K562 (cell line): ENCODE results near the gene MTMR4. TPM values are rescaled to one million over a fixed set of nuclear protein-coding genes. Genes with fewer than 3 reads are reported as not detected.
A peak's percentile ranks its signal among the peaks of the same experiment; 100 is the strongest.

Experiments
- ATAC-seq: fragments of 200-7000 bp; cut with Tn5 transposase; 3 replicates; pipeline ENCODE4 v1.9.1; 2020; ENCODE audit warnings: moderate library complexity
- BruUV-seq: library from RNA; stranded (reverse); fragments of 400-500 nt; replicated peaks from 2 replicates; lab custom pipeline; 2021; lab: Mats Ljungman, UMichigan
- CTCF ChIA-PET: fragments of 300-600 bp; formaldehyde crosslinking; extraction: SDS; loops from one replicate; lab custom pipeline; 2021; ENCODE audit warnings: low intra/inter-chr PET ratio; lab: Yijun Ruan, JAX
- POLR2A ChIA-PET: fragments of 300-600, 350-650 bp; sonication (Branson Sonifier 250); formaldehyde crosslinking; extraction: SDS; loops from one replicate; lab custom pipeline; 2021; ENCODE audit warnings: antibody characterized with exemption, inconsistent platforms; lab: Yijun Ruan, JAX
- DNase-seq, 4 experiments: peaks; one replicate each; pipeline versions ENCODE4 v3.0.0 to v3.0.0-alpha.2; 2011 to 2018; ENCODE audit warnings: low spot score in 3 of 4, mixed read lengths in 3 of 4; ENCODE audit errors: extremely low read depth in 1 of 4
- FAIRE-seq: peaks from 2 replicates; lab custom pipeline; 2011; peaks lifted over from hg19 to GRCh38; lab: Jason Lieb, UNC
- H2AFZ ChIP-seq: 2 replicates; pipeline ENCODE4 v1.6.0; 2011; ENCODE audit warnings: low read depth, low read length, control low read depth, inconsistent platforms
- H3K27ac ChIP-seq: fragments of 200-600 bp; 3 replicates; pipeline ENCODE4 v1.8.0; 2011; ENCODE audit warnings: low read depth, mild to moderate bottlenecking, control low read depth, inconsistent platforms, low read length, moderate library complexity, mixed read lengths; ENCODE audit errors: extremely low read depth
- H3K27me3 ChIP-seq, 2 experiments: fragments of 300-600 bp in 1 of 2; 2 replicates in 1 of 2; 3 replicates in 1 of 2; pipeline versions ENCODE4 v1.6.0 to v1.8.0; 2011; ENCODE audit warnings: inconsistent platforms in 2 of 2, low read length in 2 of 2, mild to moderate bottlenecking in 1 of 2, mixed read lengths in 1 of 2, moderate library complexity in 1 of 2; ENCODE audit not compliant: control insufficient read depth in 2 of 2, insufficient read depth in 2 of 2
- H3K36me3 ChIP-seq: fragments of 300-600 bp; 3 replicates; pipeline ENCODE4 v1.8.0; 2011; ENCODE audit warnings: mild to moderate bottlenecking, low read length, inconsistent platforms; ENCODE audit not compliant: control insufficient read depth, insufficient read depth
- H3K4me1 ChIP-seq, 2 experiments: fragments of 200-600 bp in 1 of 2; replicated peaks in 1 of 2; 2 replicates in 1 of 2; 3 replicates in 1 of 2; pipeline versions ENCODE4 v1.5.1 to v1.8.0; 2011; ENCODE audit warnings: inconsistent platforms in 2 of 2, low read length in 2 of 2, mild to moderate bottlenecking in 1 of 2, mixed read lengths in 1 of 2, moderate library complexity in 1 of 2; ENCODE audit not compliant: control insufficient read depth in 2 of 2, insufficient read depth in 2 of 2
- H3K4me2 ChIP-seq: 2 replicates; pipeline ENCODE4 v1.6.1; 2011; ENCODE audit warnings: low read length, control low read depth, inconsistent platforms, mixed read lengths; ENCODE audit not compliant: insufficient read depth
- H3K4me3 ChIP-seq: fragments of 200-600 bp; sonication (generic), shearing (Covaris generic); 2 replicates; pipeline ENCODE4 v1.5.1; 2016; ENCODE audit warnings: control low read depth, inconsistent platforms
- H3K79me2 ChIP-seq: fragments of 200-600 bp; 3 replicates; pipeline ENCODE4 v1.8.0; 2011; ENCODE audit warnings: low read length, inconsistent platforms; ENCODE audit not compliant: control insufficient read depth, insufficient read depth
- H3K9ac ChIP-seq, 2 experiments: 2 replicates each; pipeline versions ENCODE4 v1.6.0 to v1.6.1; 2011; ENCODE audit warnings: low read depth in 2 of 2, low read length in 2 of 2, control low read depth in 1 of 2, inconsistent platforms in 1 of 2, mild to moderate bottlenecking in 1 of 2, mixed read lengths in 1 of 2; ENCODE audit not compliant: insufficient read depth in 1 of 2
- H3K9me1 ChIP-seq: one replicate; pipeline ENCODE4 v1.6.0; 2011; ENCODE audit warnings: inconsistent platforms, mild to moderate bottlenecking, low read length, moderate library complexity; ENCODE audit not compliant: control insufficient read depth, insufficient read depth
- H3K9me3 ChIP-seq: replicated peaks from 2 replicates; pipeline ENCODE4 v1.5.1; 2011; ENCODE audit warnings: low read depth, low read length, inconsistent platforms; ENCODE audit not compliant: control insufficient read depth, insufficient read depth
- H4K20me1 ChIP-seq: replicated peaks from 2 replicates; pipeline ENCODE4 v1.6.1; 2011; ENCODE audit warnings: low read length, inconsistent platforms, mixed read lengths; ENCODE audit not compliant: control insufficient read depth, insufficient read depth
- NFIC ChIP-seq: fragments of 450-650 bp; IDR thresholded peaks from 2 replicates; pipeline ENCODE4 v1.6.1; 2017; ENCODE audit warnings: mild to moderate bottlenecking, inconsistent platforms
- NRF1 ChIP-seq, 2 experiments: fragments of 450-650 bp; IDR thresholded peaks in 1 of 2; conservative IDR thresholded peaks in 1 of 2; 2 replicates each; pipeline ENCODE4 v1.6.1; 2014; ENCODE audit warnings: mild to moderate bottlenecking in 2 of 2
- RAD21 ChIP-seq, 2 experiments: fragments of 250-450 bp in 1 of 2; fragments of 450-650 bp in 1 of 2; sonication (Bioruptor Pico) in 1 of 2; formaldehyde crosslinking in 1 of 2; IDR thresholded peaks in 1 of 2; conservative IDR thresholded peaks in 1 of 2; 2 replicates each; pipeline versions ENCODE4 v1.4.0 to v1.8.0; 2020 to 2022; ENCODE audit warnings: mild to moderate bottlenecking in 2 of 2, moderate library complexity in 1 of 2
- TEAD4 ChIP-seq, 2 experiments: sonication (generic) in 1 of 2; formaldehyde crosslinking in 1 of 2; IDR thresholded peaks; 2 replicates each; pipeline versions ENCODE4 v1.6.1 to v1.8.0; 2012 to 2022; ENCODE audit warnings: borderline replicate concordance in 1 of 2, inconsistent platforms in 1 of 2, low read length in 1 of 2, mild to moderate bottlenecking in 1 of 2, missing genetic modification reagents in 1 of 2
- ZKSCAN1 ChIP-seq: fragments of 150-350 bp; IDR thresholded peaks from 2 replicates; pipeline ENCODE4 v1.6.1; 2016; ENCODE audit warnings: low read depth, low read length
- ZNF584 ChIP-seq: fragments of 200-800 bp; sonication (Bioruptor generic); IDR thresholded peaks from 2 replicates; pipeline ENCODE4 v1.6.1; 2016; ENCODE audit warnings: low read depth, mild to moderate bottlenecking, missing genetic modification characterization, missing compliant biosample characterization
- WGBS: fragments of 100-300 bp; shearing (Covaris generic); methylation state at CpG from one replicate; pipeline ENCODE4 v1.1.6; 2016; ENCODE audit warnings: low coverage, mixed read lengths; ENCODE audit not compliant: insufficient coverage; ENCODE audit errors: missing lambda C conversion rate; 5-methylcytosine and 5-hydroxymethylcytosine counted together
- in situ Hi-C: fragments of 300-500 bp; cut with MboI; formaldehyde crosslinking; loops from 4 replicates; pipeline ENCODE4 v1.15.0; 2018; ENCODE audit warnings: inconsistent platforms, mixed read lengths
- intact Hi-C: fragments of 100-400 bp; cut with micrococcal nuclease; formaldehyde crosslinking; loops from 2 replicates; pipeline ENCODE4 v1.14.2; 2022
- polyA plus RNA-seq, 8 experiments: library from polyadenylated mRNA; depleted of rRNA in 4 of 8; stranded (reverse) in 5 of 8; unstranded in 3 of 8; fragments of >200 nt; fragmentation: Nextera tagmentation in 2 of 8; fragmentation: Illumina TruSeq in 1 of 8; extraction: Ambion mirVana in 2 of 8; extraction: Trizol in 1 of 8; gene quantifications; 2 replicates each; pipeline versions ENCODE4 v1.2.1 to v1.2.3, GENCODE V29; 2011 to 2014; ENCODE audit warnings: inconsistent platforms in 1 of 8, missing spikeins in 1 of 8
- total RNA-seq, 7 experiments: library from RNA; depleted of rRNA in 6 of 7; stranded (reverse); fragments of >200 nt in 6 of 7; fragmentation: Illumina TruSeq in 2 of 7; extraction: Trizol in 2 of 7; gene quantifications; 2 replicates each; pipeline versions ENCODE4 v1.2.1 to v1.2.3, GENCODE V29; 2011 to 2021; ENCODE audit warnings: low replicate concordance in 1 of 7
- TF ChIP-seq, protein P1 (sequence below): sonication (generic); formaldehyde crosslinking; IDR thresholded peaks from 2 replicates; pipeline ENCODE4 v1.8.0; 2022; ENCODE audit warnings: missing genetic modification reagents, mild to moderate bottlenecking, borderline replicate concordance
- TF ChIP-seq, protein P2 (sequence below), 3 experiments: IDR thresholded peaks in 2 of 3; conservative IDR thresholded peaks in 1 of 3; 2 replicates each; pipeline ENCODE4 v1.5.1; 2011 to 2012; ENCODE audit warnings: low read length in 3 of 3, mild to moderate bottlenecking in 3 of 3, control low read depth in 2 of 3, improper control_type of control experiment in 1 of 3, inconsistent platforms in 1 of 3, low read depth in 1 of 3, mixed read lengths in 1 of 3, moderate library complexity in 1 of 3; ENCODE audit not compliant: insufficient read depth in 2 of 3

The MTMR4 gene
- total and polyA plus RNA-seq, 9 of the 15 experiments (the other 6 are each of a cell fraction or from before 2014, with no cell fraction given) = 8.8 to 45.7 (median 28.7) TPM

DNA sequence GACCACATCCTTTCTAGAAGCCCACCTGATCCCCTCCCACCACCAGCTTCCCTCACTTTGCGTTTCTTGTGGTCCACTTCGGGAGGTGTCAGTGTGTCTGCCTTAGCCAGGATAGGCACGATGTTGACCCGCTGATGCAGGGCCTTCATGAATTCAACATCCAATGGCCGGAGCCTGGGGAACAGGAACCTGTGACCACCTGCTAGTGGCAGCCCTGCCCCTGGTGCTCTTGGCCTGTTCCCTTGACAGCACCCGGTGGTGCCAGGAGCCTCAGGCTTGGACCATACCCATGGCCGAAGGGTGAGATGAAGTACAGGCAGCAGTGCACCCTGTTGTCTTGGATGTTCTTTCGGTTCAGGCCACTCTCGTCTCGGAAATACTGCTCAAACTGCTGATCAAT lies 7.2 kb upstream of the MTMR4 start (continued):
- TF ChIP-seq ZKSCAN1 (no peak), NFIC (no peak), ZNF584 (CRISPR knock-in tag) (no peak), TEAD4 (IDR thresholded peaks at IDR 0.05; ENCODE audit: low read length) (no peak), TEAD4 (CRISPR knock-in tag; IDR thresholded peaks at IDR 0.05; ENCODE audit: borderline replicate concordance) (no peak)

DNA sequence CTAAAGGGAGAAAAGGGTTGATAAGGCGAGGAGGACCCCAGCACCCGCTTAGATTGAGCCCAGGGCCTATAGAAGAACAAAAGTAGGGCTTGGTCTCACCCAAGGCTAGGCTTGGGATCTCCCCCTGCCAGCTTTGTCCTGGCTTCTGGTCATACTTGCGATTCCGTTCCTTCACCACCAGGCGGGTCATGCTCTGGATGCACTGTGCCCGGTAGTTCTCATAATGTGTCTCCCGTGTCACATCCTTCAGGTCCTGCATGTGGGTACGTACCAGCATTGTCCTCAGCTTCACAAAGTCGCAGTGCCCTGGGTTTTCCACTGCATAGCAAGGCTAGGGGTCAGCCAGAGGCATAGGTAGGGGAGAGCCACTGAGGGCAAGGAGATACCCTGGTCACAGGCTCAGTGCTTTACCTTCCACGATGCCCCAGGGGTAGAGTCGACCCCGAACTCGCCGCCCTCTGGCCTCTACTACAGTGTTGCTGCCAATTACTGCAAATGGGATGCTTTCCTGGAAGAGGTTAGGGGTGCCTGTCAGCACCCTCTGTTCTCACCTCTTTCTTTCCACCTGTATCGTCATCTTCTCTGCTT lies 6.5 kb upstream of the MTMR4 start:
- DNase-seq (peak in 1 of 4 experiments; percentile 50), FAIRE-seq (no peak), ATAC-seq (no peak)
- Histone ChIP-seq H3K36me3 (peaks cover 5% of the 10 kb centered on the region; the same call in 2 of the 3 replicates), H3K4me3 (no peak overlapping the region), H3K9me3 (no peaks in the 10 kb centered on the region), H3K79me2 (peaks cover 12% of the 10 kb centered on the region), H2AFZ (peak overlapping the region; percentile 47), H3K4me1 (peaks cover 13 to 14% of the 10 kb centered on the region in 2 experiments), H3K9me1 (no peaks in the 10 kb centered on the region), H4K20me1 (no peaks in the 10 kb centered on the region), H3K27ac (no peak overlapping the region), H3K9ac (peak overlapping the region in 1 of 2 experiments; percentile 19; a peak in 1 of 4 replicates), H3K27me3 (no peaks in the 10 kb centered on the region), H3K4me2 (0 out of 2 replicates have a peak overlapping the region, but pooled peaks have one; percentile 21)
- CTCF ChIA-PET = interaction anchor here (3.5 kb wide), 1 partner anchor 484 kb away, joined by 28 read pairs; no protein-coding TSS in a partner anchor
- POLR2A ChIA-PET = interaction anchor here (0.6 to 1.2 kb wide), 6 partner anchors 8 to 154 kb away, joined by 3 to 9 read pairs (median 4); no protein-coding TSS in a partner anchor
- in situ Hi-C loops = loop anchor here (5.0 kb wide), 1 partner anchor 486 kb away; no protein-coding TSS in a partner anchor
- peak in 1 of 2 experiments; percentile 45; a peak in 1 of 4 replicates for TF ChIP-seq RAD21 (CRISPR knock-in tag; conservative IDR thresholded peaks at IDR 0.05 in 1 of 2, IDR thresholded peaks at IDR 0.05 in 1 of 2)
- peak; percentile 17 to 27; a peak in 1 of 4 replicates for TF ChIP-seq NRF1 (conservative IDR thresholded peaks at IDR 0.05 in 1 of 2, IDR thresholded peaks at IDR 0.05 in 1 of 2)
- TF ChIP-seq, protein P1, sequence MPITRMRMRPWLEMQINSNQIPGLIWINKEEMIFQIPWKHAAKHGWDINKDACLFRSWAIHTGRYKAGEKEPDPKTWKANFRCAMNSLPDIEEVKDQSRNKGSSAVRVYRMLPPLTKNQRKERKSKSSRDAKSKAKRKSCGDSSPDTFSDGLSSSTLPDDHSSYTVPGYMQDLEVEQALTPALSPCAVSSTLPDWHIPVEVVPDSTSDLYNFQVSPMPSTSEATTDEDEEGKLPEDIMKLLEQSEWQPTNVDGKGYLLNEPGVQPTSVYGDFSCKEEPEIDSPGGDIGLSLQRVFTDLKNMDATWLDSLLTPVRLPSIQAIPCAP (CRISPR knock-in tag) = no peak
- TF ChIP-seq, protein P2, sequence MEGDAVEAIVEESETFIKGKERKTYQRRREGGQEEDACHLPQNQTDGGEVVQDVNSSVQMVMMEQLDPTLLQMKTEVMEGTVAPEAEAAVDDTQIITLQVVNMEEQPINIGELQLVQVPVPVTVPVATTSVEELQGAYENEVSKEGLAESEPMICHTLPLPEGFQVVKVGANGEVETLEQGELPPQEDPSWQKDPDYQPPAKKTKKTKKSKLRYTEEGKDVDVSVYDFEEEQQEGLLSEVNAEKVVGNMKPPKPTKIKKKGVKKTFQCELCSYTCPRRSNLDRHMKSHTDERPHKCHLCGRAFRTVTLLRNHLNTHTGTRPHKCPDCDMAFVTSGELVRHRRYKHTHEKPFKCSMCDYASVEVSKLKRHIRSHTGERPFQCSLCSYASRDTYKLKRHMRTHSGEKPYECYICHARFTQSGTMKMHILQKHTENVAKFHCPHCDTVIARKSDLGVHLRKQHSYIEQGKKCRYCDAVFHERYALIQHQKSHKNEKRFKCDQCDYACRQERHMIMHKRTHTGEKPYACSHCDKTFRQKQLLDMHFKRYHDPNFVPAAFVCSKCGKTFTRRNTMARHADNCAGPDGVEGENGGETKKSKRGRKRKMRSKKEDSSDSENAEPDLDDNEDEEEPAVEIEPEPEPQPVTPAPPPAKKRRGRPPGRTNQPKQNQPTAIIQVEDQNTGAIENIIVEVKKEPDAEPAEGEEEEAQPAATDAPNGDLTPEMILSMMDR (IDR thresholded peaks at IDR 0.05 in 2 of 3, conservative IDR thresholded peaks at IDR 0.05 in 1 of 3; ENCODE audit: insufficient read depth in 2 of 3, low read depth in 1 of 3, low read length in 3 of 3) = peak; percentile 61 to 75 (median 62)
- WGBS = 14% methylated on average over 15 of the region's 15 CpGs
- BruUV-seq = no TSS peak
- intact Hi-C loops = loop anchor here (5.0 kb wide), 1 partner anchor 66 kb away; no protein-coding TSS in a partner anchor
